Stimulated activated CD8-positive, alpha-beta memory T cell treated with anti-CD3 and anti-CD28 coated beads, Interleukin-4, amount 100 ng/mL, for 4 hours (primary cell): ENCODE measurements around the gene NUPR1.
"Not testable (repeated sequence)": the region's sequence is repeated elsewhere in the genome, so short reads cannot be mapped to it uniquely, and the experiment has no call there.

Experiments used
- DNase-seq, 2 donors: peaks; one replicate each; pipeline ENCODE4 v3.0.0-alpha.2; 2020; ENCODE audit warnings: low read depth in 2 of 2, low spot score in 1 of 2

Gene NUPR1

DNA sequence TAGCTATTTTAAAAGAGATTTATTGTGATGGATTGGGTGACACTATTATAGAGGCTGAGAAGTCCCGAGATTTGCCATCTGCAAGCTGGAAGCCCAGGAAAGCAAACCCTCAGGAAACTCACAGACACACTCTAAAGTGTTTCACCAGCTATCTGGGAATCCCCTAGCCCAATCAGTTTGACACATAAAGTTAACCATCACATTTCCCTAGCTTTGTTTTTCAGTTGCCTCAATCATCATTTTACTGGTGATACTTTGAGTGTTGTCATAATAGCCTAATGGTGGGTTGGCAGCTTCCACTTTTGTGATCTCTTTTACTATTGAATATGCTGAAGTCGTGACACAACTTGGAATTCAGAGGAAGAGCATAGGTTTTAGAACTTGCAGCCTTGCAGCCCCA is 16.8 kb upstream of the NUPR1 start:
- no peak for DNase-seq

DNA sequence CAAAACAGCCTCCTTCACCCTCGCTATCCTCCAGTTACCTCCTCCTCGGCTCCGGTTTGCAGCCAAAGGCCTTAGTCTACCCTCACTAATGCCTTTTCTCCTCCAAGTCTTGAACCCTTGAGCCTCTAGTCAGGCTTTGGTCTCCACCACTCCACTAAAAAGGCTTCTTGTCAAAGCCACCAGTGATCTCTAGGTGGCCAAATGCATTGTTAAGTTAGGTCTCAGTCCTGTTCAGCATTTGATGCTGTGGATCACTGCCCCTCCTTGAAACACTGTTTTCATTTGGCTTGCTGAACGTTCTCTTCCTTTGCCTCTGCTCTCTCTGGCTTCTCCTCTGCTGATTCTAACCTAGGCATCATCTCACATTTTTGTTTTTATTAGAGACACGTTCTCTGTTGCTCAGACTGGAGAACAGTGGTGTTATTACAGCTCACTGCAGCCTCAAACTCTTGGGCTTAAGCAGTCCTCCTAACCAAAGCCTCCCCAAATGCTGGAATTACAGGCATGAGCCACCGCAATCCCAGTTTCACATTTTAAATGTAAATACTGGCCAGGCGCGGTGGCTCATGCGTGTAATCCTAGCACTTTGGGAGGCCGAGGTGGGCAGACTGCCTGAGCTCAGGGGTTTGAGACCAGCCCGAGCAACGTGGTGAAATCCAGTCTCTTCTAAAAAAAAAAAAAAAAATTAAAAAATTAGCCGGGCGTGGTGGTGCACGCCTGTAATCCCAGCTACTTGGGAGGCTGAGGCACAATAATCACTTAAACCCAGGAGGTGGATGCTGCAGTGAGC is 16.1 kb upstream of the NUPR1 start:
- no peak for DNase-seq

GRCh38 chr16:28553776-28554633 is 15.2 kb upstream of the NUPR1 start, which contains the start of gene SGF29:
SGF29 (plus strand) TSS chr16:28553920; CDS start chr16:28581070, 27,150 bp downstream.
- peak; percentile 87 to 92 for DNase-seq

GRCh38 chr16:28549301-28549899 is 10.6 kb upstream of the NUPR1 start:
- no peak for DNase-seq

DNA sequence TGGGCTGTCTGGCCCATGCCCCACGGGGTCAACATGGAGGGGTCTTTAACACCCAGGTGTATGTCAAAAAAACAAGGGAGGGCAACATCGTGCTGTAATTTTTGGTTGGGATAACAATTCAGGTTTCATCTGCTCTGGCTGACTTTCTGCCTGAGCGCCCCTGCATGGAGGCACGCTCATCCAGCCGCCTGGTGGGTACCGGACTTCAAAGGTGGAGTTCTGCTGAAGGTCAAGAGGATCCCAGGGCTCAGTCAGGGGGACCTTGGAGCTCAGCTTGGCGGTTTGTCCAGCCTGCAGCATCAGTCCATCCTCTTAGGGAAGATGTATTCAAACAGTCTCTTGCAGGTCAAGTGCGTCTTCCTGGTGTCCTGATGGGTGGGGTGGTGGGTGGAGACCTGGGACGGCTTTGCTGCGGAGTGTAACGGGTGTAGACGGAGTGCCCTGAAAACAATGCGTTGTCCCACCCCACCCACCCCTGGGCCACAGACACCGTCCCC is 9.6 kb upstream of the NUPR1 start:
- no peak for DNase-seq

GRCh38 chr16:28546626-28547025 is 7.9 kb upstream of the NUPR1 start:
- DNase-seq: no peak

- not testable (repeated sequence) for DNase-seq
These were observed 7.2 kb upstream of the NUPR1 start for GRCh38 chr16:28545964-28546363.

DNA sequence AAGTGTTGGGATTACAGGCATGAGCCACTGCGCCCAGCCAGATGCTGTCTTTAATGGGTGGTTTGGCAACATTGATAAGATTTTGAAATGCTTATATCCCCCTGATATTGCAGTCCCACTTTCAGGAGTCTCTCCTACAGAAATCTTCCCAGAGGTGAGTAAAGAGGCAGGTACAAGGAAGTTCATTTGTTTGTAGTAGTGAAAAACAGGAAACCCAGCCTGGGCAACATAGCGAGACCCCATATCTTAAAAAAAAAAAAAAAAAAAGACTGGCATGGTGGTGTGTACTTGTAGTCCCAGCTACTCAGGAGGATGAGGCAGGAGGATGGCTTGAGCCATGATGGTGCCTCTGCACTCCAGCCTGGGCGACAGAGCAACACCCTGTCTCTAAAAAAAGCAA is 6.2 kb upstream of the NUPR1 start:
- DNase-seq: no peak

DNA sequence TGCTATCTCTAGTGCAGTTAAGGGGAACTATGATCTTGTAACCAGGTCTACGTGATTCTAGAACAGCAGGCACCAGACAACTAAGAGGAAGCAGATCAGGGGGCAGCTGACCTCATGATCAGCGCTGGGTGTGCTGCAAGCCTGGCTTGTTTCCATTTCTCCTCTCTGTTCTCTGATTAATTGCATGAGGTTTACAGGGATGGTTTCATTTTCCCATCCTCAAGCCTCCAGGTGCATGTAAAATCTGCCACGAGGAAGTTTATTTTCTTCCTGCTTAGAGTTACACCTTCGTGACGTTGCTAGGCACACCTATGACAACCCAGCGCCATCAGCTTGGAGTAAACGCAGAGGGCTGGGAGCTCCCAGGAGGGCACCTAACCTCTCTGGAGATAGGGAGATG is 4.3 kb upstream of the NUPR1 start:
- no peak for DNase-seq

DNA sequence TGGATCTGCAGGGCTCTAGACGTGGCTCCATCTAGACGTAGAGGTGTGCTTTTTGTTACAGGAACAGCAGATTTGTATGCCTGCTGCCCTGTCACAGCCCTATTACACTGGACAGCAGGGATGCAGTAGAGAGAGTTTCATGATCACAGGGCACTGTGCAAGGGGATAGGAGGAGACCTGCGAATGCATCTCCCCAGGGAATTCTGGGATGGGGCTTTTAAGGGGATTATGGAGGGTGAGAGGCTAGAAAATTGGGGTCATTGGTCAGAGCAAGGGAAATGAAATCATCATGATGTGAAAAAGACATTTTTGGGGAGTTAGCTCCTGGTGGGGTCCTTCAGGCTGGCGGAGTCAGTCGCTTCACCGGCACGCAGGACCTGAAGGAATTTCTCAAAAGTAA is 3.9 kb upstream of the NUPR1 start:
- DNase-seq: no peak

DNA sequence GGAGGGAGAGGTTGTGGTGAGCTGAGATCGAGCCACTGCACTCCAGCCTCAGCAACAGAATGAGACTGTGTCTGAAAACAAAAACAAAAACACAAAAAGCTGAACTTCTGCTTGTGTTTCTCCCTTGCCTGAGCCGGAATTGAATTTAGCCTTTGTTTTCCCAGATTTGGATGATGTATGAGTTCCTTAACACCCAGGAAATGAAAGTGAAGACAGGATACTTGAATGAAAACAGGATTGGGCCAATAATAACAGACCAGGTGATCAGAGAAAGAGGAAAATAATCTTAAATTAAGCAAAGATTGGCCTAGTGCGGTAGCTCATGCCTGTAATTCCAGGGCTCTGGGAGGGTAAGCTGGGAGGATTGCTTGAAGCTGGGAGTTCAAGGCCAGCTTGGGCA is 1.6 kb upstream of the NUPR1 start:
- no peak for DNase-seq

- no peak for DNase-seq
These were observed 626 bp downstream of the NUPR1 start for GRCh38 chr16:28537964-28538732.

DNA sequence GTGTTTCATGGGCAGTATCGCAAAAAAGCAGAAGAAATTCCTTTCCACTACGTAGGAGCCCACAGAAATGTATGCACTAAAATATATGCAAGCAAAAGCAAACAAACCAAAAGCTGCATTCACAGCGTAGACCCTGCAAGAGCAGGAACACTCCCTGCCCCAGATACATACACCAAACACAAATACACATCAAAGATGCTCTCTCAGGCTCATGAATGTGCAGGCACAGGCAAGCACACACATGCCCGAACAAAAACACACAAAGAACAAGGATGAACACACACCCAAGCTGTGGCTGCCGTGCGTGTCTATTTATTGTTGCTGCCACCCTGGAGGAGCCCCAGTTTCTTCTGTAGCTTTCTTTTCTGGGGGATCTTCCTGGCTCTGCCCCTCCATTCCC is 1.7 kb downstream of the NUPR1 start:
- DNase-seq: no peak

DNA sequence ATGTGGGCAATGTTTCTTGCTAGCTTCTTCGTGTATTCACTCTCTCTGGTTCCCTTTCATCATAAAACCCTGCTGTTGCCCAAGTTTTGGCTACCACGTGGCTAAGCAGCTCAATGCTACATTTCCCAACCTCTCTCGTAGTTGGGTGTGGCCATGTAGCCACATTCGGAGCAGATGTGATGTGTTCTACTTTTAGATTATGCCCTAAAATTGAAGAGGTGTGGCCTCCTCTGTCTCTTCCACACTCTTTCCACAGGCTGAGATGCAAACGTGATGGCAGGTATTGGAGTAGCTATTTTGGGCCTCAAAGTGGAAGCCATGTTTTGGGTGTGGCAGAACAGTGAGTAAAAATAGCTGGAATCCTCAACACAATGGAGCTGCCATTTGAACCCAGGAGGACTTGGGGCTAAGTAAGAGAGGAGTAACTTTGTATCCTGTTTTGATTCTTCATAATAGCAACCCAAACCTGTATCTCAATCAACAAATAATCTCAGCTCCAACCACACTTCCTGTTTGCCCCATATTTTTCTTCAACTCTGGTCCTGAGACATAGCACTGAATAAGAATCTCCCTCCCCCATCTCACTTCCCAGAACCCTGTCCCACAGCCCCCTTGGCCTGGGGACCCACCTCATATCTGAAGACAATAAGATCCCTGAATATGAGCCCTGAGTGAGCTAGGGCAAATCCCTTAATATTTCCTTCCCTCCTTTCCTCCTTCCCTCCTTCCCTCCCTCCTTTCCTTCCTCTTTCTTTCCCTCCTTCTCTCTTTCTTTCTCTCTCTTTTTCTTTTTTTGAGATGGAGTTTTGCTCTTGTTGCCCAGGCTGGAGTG is 4.0 kb downstream of the NUPR1 start:
- no peak for DNase-seq

DNA sequence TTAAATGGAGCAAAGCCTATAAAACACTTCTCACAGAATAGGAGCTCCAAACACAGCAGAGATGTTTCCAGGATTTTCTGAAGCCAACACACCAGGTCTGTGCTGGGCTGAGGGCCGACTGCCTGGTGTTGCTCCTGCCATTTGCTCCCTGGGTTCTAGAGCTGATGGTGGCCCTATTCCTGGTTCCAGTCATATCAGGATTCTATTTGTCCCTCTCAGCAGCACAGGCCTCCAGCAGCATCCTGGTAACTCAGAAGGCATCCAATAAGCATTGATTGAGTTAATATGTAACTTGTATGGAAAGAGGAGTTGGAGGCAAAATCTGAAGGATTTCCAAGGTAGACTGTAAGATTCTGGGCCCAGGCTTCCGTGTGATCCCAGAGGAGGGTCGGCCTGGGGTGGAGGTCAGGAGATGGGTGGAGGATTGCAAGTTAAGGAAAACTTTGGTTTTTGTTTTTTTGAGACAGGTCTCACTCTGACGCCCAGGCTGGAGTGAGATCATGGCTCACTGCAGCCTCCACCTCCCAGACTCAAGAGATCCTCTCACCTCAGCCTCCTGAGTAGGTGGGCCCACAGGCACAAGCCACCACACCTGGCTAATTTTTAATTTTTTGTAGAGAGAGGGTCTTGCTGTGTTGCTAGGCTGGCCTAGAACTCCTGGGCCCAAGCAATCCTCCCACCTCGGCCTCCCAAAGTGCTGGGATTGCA is 5.7 kb downstream of the NUPR1 start:
- no peak for DNase-seq

- no peak for DNase-seq
These were observed 6.7 kb downstream of the NUPR1 start for GRCh38 chr16:28531777-28532744.

DNA sequence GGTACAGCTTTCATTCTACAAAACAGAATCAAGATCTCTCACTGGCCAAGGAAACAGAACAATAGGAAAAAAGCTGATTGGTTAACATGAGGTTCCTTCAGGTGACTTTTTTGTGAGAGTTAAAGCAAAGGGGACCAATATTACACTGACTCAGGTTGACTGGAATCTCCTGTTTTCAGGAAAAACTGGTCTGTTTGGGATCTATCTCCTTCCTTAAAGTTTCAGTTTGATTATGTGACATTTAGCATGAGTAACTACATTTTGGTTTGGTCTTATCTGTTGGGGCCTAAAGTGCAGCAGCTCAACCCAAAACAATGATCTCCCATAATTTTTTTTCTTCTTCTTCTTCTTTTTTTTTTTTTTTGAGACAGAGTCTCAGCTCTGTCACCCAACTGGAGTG is 9.7 kb downstream of the NUPR1 start:
- DNase-seq: no peak

DNA sequence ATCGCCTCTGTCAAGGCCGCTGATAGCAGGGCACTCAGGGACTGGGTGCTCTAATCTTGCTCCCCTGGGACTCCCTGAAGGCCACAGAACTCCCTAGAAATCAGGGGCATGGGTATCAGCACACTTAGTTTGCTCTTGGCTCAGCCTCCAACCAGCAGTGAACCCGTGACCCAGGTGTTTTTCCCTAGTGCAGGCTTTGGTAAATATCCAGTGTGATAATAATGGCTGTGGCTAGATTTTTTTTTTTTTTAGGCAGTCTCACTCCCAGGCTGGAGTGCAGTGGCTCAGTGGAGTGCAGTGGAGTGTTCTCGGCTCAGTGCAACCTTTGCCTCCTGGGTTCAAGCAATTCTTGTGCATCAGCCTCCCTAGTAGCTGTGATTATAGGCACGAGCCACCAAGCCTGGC is 10.3 kb downstream of the NUPR1 start:
- no peak for DNase-seq
